Measurements from ENCODE around the gene FOXL3. TPM values are rescaled to one million over a fixed set of nuclear protein-coding genes. Genes with fewer than 3 reads are reported as not detected.

Gene FOXL3
- total RNA-seq, 4 donors from 2014 or later: not detected

DNA sequence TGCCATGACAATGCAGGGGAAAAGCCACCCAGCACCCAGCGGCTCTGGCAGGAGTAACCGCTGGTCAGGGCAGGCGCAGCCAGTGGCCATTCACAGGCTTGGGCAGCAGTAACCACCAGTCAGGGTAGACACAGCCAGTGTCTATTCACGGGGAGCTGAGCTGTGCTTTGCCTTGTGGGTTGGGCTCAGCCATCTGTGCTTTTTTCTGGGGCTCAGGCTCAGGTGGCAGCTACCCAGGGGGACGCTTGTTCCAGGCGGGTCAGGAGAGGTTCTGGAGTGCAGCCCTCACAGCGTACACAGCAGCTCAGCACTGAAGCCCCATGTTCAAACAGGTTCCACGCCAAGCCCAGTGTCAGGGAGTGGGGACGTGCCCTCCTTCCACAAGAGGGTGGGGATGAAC lies 28.5 kb downstream of the FOXL3 start:
- TF ChIP-seq EP300 (IDR thresholded peaks at IDR 0.05) (no peak), POLR2AphosphoS5 (IDR thresholded peaks at IDR 0.05) (no peak), POLR2A (IDR thresholded peaks at IDR 0.05; ENCODE audit: low read depth) (no peak)
- TF ChIP-seq, protein P1, sequence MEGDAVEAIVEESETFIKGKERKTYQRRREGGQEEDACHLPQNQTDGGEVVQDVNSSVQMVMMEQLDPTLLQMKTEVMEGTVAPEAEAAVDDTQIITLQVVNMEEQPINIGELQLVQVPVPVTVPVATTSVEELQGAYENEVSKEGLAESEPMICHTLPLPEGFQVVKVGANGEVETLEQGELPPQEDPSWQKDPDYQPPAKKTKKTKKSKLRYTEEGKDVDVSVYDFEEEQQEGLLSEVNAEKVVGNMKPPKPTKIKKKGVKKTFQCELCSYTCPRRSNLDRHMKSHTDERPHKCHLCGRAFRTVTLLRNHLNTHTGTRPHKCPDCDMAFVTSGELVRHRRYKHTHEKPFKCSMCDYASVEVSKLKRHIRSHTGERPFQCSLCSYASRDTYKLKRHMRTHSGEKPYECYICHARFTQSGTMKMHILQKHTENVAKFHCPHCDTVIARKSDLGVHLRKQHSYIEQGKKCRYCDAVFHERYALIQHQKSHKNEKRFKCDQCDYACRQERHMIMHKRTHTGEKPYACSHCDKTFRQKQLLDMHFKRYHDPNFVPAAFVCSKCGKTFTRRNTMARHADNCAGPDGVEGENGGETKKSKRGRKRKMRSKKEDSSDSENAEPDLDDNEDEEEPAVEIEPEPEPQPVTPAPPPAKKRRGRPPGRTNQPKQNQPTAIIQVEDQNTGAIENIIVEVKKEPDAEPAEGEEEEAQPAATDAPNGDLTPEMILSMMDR (IDR thresholded peaks at IDR 0.05): no peak
- WGBS: 73% methylated on average over 8 of the region's 9 CpGs
- Histone ChIP-seq H3K27ac (replicated peaks in 1 of 4) (no peak overlapping the region), H3K36me3 (no peaks in the 10 kb centered on the region), H3K27me3 (peaks cover 0 to 51% (median 0%) of the 10 kb centered on the region in 4 donors), H3K9me3 (peaks cover 0 to 11% (median 3%) of the 10 kb centered on the region in 4 donors), H3K4me1 (peaks cover 6 to 15% (median 13%) of the 10 kb centered on the region in 4 donors), H3K4me3 (no peak overlapping the region)
- no peak for DNase-seq (ENCODE audit: extremely low spot score)
- intact Hi-C loops (cut with DNase I): no loop called here

DNA sequence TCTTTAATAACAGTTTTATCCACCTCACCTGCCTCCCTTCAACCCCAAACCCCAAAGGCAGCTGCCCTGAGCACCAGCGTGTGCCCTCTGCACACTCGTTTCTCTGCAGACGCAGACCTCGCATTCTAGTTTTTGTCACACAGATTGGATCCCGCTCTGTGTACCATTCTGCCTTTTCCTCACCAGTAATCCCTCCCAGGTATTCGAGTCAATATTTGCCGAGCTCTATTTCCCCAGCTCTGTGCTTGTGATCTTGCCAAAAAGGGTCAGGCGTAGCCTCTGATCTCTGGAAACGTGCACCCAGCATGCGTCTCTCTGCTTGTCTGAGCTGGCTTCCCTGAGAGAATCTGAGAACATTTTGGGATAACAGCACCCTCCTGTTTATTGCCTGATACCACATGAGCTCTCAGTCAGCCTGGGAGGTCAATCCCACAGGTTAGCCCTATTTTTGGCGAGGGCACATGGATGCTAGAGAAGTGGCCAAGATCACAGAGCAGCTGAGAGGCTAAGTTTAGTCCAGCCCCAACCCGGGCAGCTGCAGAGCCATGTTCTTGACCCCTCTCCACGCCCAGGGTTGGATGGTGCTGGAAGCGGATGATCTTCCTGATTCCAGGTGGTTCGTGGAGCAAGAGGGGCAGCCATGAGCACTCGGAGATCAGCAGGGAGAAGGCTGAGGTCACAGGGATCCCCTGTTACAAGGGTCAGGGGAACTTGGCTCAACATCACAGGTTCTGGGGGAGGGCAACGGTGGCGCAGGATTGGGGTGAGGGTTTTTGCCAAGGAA lies 29.1 kb downstream of the FOXL3 start:
- Histone ChIP-seq H3K9me3 (peaks cover 0 to 11% (median 3%) of the 10 kb centered on the region in 4 donors), H3K4me3 (no peak overlapping the region), H3K27me3 (peaks cover 0 to 51% (median 0%) of the 10 kb centered on the region in 4 donors), H3K27ac (replicated peaks in 1 of 4) (no peak overlapping the region), H3K4me1 (peaks cover 6 to 15% (median 13%) of the 10 kb centered on the region in 4 donors), H3K36me3 (no peaks in the 10 kb centered on the region)
- WGBS: 72% methylated on average over 17 of the region's 18 CpGs
- TF ChIP-seq POLR2AphosphoS5 (IDR thresholded peaks at IDR 0.05): no peak
- TF ChIP-seq EP300 (IDR thresholded peaks at IDR 0.05): no peak
- TF ChIP-seq, protein P1 (IDR thresholded peaks at IDR 0.05): no peak
- no peak for TF ChIP-seq POLR2A (IDR thresholded peaks at IDR 0.05; ENCODE audit: low read depth)
- intact Hi-C loops (cut with DNase I): no loop called here
- DNase-seq (ENCODE audit: extremely low spot score): no peak

DNA sequence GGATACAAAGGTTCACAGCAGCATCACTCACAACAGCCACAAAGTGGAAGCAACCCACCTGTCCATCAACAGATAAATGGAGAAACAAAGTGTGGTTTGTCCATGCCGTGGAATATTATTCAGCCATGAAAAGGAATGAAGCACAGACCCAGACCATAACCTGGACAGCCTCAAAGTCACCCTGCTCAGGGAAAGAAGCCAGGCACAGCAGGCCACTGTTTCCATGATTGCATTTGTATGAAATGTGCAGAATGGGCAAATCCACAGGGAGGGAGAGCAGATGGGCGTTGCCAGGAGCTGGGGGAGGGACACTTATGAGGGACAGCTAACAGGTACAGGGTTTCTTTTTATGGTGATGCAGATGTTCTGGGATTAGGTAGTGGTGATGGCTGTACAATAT lies 30.3 kb downstream of the FOXL3 start:
- intact Hi-C loops (cut with DNase I): no loop called here
- TF ChIP-seq, protein P1 (IDR thresholded peaks at IDR 0.05): no peak
- TF ChIP-seq POLR2A (IDR thresholded peaks at IDR 0.05; ENCODE audit: low read depth) (no peak), EP300 (IDR thresholded peaks at IDR 0.05) (no peak), POLR2AphosphoS5 (IDR thresholded peaks at IDR 0.05) (no peak)
- peaks cover 0 to 6% (median 3%) of the 10 kb centered on the region in 4 donors for H3K9me3 ChIP-seq
- no peaks in the 10 kb centered on the region for H3K36me3 ChIP-seq
- no peak overlapping the region for H3K27ac ChIP-seq (replicated peaks in 1 of 4)
- H3K4me3 ChIP-seq: no peak overlapping the region
- DNase-seq (ENCODE audit: extremely low spot score): no peak
- 90% methylated on average over 2 of the region's 2 CpGs for WGBS
- H3K4me1 ChIP-seq: peaks cover 6 to 15% (median 13%) of the 10 kb centered on the region in 4 donors
- H3K27me3 ChIP-seq: peaks cover 0 to 44% (median 0%) of the 10 kb centered on the region in 4 donors

DNA sequence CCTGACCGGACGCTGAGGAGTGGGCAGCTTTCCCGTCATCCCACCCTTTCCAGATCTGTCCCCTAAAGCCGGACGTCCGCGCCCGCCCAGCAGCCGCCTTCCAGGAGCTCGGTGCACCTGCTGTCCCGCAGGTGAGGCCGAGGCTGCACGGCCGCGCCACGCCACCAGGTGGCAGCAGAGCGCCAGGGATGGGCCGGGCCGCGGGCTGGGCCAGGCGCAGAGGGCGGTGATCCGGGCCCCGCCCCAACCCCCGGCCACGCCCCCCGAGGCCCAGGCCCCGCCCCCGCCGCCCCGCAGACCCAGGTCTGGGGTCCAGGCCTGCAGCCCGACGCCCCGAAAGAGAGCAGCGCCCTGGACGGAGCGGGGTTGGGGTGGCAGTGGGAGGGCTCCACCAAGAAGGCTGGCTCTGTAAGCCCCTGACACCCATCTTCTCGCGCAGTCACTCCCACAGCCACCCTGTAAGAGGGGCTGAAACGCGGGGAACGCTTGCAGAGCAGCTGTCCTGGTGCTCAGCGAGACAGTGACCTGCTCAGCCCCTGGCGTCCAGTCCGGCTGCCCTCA lies 32.2 kb downstream of the FOXL3 start:
- H3K4me3 ChIP-seq: peak overlapping the region in 3 of 4 donors; percentile 29 to 45 (median 34)
- TF ChIP-seq, protein P1 (IDR thresholded peaks at IDR 0.05): peak in 2 of 3 experiments; percentile 89 to 99
- TF ChIP-seq EP300 (IDR thresholded peaks at IDR 0.05): no peak

More for the DNA sequence above, 32.2 kb downstream of the FOXL3 start:
- DNase-seq (ENCODE audit: extremely low spot score): no peak
- intact Hi-C loops (cut with DNase I): loop anchor here (1.0 kb wide), 1 partner anchor 452 kb away; no protein-coding TSS in a partner anchor
- H3K27me3 ChIP-seq: peaks cover 0 to 34% (median 0%) of the 10 kb centered on the region in 4 donors
- H3K9me3 ChIP-seq: peaks cover 0 to 7% (median 5%) of the 10 kb centered on the region in 4 donors
- H3K4me1 ChIP-seq: peaks cover 8 to 15% (median 13%) of the 10 kb centered on the region in 4 donors
- no peaks in the 10 kb centered on the region for H3K36me3 ChIP-seq
- H3K27ac ChIP-seq (replicated peaks in 1 of 4): peak overlapping the region in 2 of 4 donors; percentile 22 to 28
- WGBS: 10% methylated on average over 4 of the region's 45 CpGs
